ENCODE results near the gene SEMA6C.

The SEMA6C gene

DNA sequence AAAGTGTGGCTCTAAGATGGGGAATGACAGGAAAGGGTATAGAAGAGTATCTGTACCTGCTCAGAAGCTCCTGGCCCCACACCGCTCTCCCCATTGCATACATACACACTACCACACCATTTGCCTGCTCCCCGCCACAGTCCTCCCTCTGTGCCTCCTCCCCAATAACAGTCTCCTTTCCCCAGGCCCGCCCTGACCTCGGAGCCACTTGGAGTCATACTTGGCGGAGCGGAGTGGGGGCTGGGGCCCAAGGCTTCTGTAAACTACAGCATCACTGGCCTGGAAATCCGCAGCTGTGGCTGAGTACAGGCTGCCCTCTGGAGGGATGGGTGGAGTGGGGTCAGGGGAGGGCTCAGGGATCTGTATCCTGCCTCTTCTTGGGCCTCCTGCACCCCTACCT is 8.6 kb downstream of the SEMA6C start:
- Histone ChIP-seq H3K4me3 (no peak overlapping the region), H3K36me3 (ENCODE audit: insufficient read depth, low read length) (no peaks in the 10 kb centered on the region), H3K9ac (ENCODE audit: insufficient read length) (no peak overlapping the region), H3K9me3 (ENCODE audit: low read depth, low read length) (no peaks in the 10 kb centered on the region), H3K27ac (no peak overlapping the region)
- no peak for TF ChIP-seq FOXP2 (optimal IDR thresholded peaks at IDR 0.05; ENCODE audit: control extremely low read depth, extremely low read length, insufficient read depth)
- TF ChIP-seq EZH2 (IDR thresholded peaks at IDR 0.05): no peak
- TF ChIP-seq POLR2AphosphoS5 (IDR thresholded peaks at IDR 0.05; ENCODE audit: borderline replicate concordance, low read depth, low read length): no peak
- DNase-seq (ENCODE audit: low read depth, low spot score): no peak

DNA sequence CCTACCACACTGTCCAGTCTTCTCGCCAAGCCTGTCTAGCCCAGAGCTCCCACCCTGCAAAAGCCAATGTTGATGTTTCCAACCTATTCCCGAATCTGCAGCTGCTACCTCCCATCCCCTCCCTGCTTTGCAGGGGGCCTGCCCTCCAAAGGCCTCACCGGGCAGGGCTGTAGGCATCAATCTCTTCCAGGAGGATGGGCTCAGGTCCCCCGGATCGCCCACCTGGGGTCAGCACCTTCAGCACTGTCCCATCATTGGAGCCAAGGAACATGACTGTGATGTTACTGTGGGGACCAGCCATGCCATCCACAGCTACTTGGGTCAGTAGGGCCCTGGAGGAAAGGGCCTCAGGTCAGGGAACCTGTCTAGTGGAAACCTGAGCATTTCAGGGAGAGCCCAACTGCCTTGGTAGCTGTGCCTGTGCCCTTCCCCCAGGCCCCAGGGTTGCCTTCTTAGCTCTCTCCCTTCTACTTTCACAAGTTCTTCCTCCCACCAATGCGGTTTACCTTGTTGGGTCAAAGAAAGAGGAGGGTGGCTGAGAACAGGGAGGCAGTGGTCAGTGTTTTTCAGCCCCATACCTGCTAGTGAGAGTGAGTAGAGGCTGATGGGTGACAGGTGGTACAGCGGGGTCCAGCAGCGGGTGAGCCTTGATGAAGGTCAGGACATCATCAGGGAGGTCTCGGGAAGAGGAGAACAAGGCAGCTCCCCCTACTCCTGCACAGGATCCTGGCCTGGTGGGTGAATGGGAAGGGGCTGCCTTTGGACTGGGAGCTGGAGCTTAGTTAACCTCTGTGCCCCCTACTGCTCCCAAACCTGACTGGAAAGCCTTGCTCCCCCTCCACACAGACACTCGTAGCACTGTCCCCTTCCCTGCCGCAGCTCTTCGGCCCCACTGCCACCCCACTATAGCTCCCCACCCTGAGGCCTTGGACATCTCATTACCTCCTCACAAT is 10.7 kb downstream of the SEMA6C start:
- TF ChIP-seq EZH2 (IDR thresholded peaks at IDR 0.05) (no peak), FOXP2 (optimal IDR thresholded peaks at IDR 0.05; ENCODE audit: control extremely low read depth, extremely low read length, insufficient read depth) (no peak), POLR2AphosphoS5 (IDR thresholded peaks at IDR 0.05; ENCODE audit: borderline replicate concordance, low read depth, low read length) (no peak)
- no peak for DNase-seq (ENCODE audit: low read depth, low spot score)
- H3K36me3 ChIP-seq (ENCODE audit: insufficient read depth, low read length): no peaks in the 10 kb centered on the region
- no peak overlapping the region for H3K9ac ChIP-seq (ENCODE audit: insufficient read length)
- H3K4me3 ChIP-seq: no peak overlapping the region
- H3K9me3 ChIP-seq (ENCODE audit: low read depth, low read length): no peaks in the 10 kb centered on the region
- no peak overlapping the region for H3K27ac ChIP-seq

DNA sequence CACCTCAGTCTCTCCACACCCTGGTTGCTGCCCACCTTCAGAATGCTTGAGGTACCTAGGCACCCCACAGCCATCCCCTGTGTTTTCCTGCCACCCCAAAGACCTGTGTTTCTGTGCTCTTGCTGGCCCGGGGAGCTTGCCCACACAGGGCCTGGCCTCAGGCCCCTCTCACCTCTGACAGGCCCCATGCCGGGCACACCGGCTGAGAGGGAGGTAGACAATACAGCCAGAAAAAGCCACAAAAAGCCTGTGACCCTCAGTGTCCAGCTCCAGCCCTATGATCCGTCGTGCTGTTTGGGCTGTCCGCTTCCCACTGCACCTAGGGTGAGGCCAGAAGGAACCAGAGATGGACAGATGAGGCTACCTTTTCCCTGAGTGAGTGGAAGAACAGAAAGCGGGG is 11.4 kb downstream of the SEMA6C start:
- Histone ChIP-seq H3K36me3 (ENCODE audit: insufficient read depth, low read length) (no peaks in the 10 kb centered on the region), H3K9ac (ENCODE audit: insufficient read length) (no peak overlapping the region), H3K9me3 (ENCODE audit: low read depth, low read length) (no peaks in the 10 kb centered on the region), H3K4me3 (no peak overlapping the region), H3K27ac (no peak overlapping the region)
- no peak for DNase-seq (ENCODE audit: low read depth, low spot score)
- no peak for TF ChIP-seq POLR2AphosphoS5 (IDR thresholded peaks at IDR 0.05; ENCODE audit: borderline replicate concordance, low read depth, low read length)
- TF ChIP-seq EZH2 (IDR thresholded peaks at IDR 0.05): no peak
- no peak for TF ChIP-seq FOXP2 (optimal IDR thresholded peaks at IDR 0.05; ENCODE audit: control extremely low read depth, extremely low read length, insufficient read depth)

DNA sequence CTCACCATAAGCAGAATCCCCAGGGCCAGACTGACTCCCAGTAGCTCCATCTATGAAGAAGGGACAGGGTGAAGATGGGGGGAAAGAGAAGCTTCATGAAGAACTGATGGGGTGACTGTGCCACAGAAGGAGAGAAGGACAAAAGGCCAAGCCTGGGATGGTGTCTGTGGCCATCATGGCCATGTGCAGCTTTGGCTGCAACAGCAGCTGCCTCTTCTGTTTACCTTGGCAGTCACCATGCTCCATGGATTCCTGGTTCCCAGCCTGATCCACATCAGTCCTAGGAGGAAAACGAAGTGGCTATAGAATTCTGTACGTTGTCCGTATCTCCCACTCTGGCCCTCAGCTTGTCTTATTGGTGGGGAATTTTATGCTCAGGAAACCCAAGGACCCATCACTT is 12.0 kb downstream of the SEMA6C start:
- TF ChIP-seq EZH2 (IDR thresholded peaks at IDR 0.05) (no peak), FOXP2 (optimal IDR thresholded peaks at IDR 0.05; ENCODE audit: control extremely low read depth, extremely low read length, insufficient read depth) (no peak), POLR2AphosphoS5 (IDR thresholded peaks at IDR 0.05; ENCODE audit: borderline replicate concordance, low read depth, low read length) (no peak)

DNA sequence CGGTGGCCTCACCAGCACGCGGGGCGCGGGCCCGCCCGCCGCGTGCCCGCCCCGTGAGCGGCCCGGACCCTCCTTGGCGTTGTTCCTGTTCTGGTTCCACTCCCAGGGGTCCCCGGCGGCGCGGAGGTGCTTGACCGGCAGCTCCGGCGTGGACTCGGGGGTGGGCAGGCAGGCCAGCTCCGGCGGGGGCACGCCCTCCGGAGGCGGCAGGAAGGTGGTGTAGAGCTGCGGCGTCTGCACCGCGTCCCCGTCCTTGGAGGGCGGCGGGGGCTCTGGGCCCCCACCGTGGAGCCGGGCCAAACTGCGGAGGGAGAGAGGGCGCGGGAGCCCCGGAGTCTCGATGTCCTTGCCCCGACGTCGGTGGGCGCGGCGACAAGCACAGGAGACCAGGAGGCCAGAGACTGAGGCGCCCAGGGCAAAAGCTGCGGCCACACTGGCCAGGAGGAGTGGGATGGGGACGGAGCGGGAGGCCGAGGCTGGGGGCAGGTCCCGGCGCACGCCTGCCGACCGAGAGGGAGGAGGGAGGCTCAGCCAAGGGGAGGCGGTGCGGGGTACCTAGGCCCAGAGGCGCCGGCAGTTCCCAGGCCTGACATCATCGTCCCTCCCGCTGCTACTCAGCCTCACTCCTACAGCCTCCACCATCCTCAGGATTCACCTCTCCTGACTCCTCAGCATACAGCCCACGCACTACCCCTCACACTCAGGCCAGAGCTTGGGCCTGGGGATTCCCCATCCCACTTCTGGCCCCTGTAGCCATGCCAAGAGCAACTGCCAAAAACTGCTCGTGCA is 13.2 kb downstream of the SEMA6C start:
- TF ChIP-seq FOXP2 (optimal IDR thresholded peaks at IDR 0.05; ENCODE audit: control extremely low read depth, extremely low read length, insufficient read depth) (no peak), POLR2AphosphoS5 (IDR thresholded peaks at IDR 0.05; ENCODE audit: borderline replicate concordance, low read depth, low read length) (no peak), EZH2 (IDR thresholded peaks at IDR 0.05) (no peak)

More for the DNA sequence above, 12.0 kb downstream of the SEMA6C start:
- H3K4me3 ChIP-seq: no peak overlapping the region
- no peak overlapping the region for H3K27ac ChIP-seq
- no peaks in the 10 kb centered on the region for H3K9me3 ChIP-seq (ENCODE audit: low read depth, low read length)
- H3K9ac ChIP-seq (ENCODE audit: insufficient read length): no peak overlapping the region
- no peaks in the 10 kb centered on the region for H3K36me3 ChIP-seq (ENCODE audit: insufficient read depth, low read length)
- DNase-seq (ENCODE audit: low read depth, low spot score): no peak

DNA sequence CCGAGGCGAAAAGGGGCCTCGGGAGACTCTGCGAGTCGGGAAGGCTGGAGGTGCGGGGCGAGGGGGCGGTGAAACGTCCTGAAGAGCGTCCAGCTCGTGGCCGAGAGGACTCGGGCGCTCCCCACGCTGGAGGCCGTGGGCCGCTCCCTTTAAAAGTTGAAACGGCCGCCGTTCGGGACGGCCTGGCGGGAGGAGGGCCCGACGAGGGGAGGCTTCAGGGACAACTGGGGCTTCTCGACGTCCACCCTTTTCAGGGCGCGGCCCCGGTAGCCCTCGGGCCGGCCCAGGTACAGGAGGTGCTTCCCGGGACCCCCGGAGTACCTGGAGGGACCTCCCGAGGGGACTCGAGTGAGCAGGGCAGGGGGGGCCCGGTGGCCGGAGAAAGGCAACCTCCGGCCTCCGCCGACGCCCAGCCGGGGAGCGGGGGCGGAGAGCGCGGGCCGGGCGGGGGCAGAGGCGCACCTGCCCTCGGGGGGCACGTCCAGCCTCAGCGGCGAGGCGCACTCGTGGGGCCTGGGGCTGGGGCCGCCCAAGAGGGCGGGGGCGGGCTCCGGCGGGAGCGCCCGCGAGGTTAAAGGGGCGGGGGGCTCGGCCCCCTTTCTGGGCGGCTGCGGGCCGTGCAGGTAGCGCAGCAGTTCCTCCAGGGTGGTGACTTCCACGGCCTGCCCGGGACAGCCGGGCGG is 14.0 kb downstream of the SEMA6C start:
- no peak for TF ChIP-seq EZH2 (IDR thresholded peaks at IDR 0.05)
- TF ChIP-seq FOXP2 (optimal IDR thresholded peaks at IDR 0.05; ENCODE audit: control extremely low read depth, extremely low read length, insufficient read depth): no peak
- no peak for TF ChIP-seq POLR2AphosphoS5 (IDR thresholded peaks at IDR 0.05; ENCODE audit: borderline replicate concordance, low read depth, low read length)
- Histone ChIP-seq H3K9me3 (ENCODE audit: low read depth, low read length) (no peaks in the 10 kb centered on the region), H3K36me3 (ENCODE audit: insufficient read depth, low read length) (no peaks in the 10 kb centered on the region), H3K9ac (ENCODE audit: insufficient read length) (no peak overlapping the region), H3K27ac (no peak overlapping the region), H3K4me3 (no peak overlapping the region)
- no peak for DNase-seq (ENCODE audit: low read depth, low spot score)

More for the DNA sequence above, 13.2 kb downstream of the SEMA6C start:
- Histone ChIP-seq H3K4me3 (no peak overlapping the region), H3K9ac (ENCODE audit: insufficient read length) (no peak overlapping the region), H3K9me3 (ENCODE audit: low read depth, low read length) (no peaks in the 10 kb centered on the region), H3K36me3 (ENCODE audit: insufficient read depth, low read length) (no peaks in the 10 kb centered on the region), H3K27ac (no peak overlapping the region)
- DNase-seq (ENCODE audit: low read depth, low spot score): no peak

DNA sequence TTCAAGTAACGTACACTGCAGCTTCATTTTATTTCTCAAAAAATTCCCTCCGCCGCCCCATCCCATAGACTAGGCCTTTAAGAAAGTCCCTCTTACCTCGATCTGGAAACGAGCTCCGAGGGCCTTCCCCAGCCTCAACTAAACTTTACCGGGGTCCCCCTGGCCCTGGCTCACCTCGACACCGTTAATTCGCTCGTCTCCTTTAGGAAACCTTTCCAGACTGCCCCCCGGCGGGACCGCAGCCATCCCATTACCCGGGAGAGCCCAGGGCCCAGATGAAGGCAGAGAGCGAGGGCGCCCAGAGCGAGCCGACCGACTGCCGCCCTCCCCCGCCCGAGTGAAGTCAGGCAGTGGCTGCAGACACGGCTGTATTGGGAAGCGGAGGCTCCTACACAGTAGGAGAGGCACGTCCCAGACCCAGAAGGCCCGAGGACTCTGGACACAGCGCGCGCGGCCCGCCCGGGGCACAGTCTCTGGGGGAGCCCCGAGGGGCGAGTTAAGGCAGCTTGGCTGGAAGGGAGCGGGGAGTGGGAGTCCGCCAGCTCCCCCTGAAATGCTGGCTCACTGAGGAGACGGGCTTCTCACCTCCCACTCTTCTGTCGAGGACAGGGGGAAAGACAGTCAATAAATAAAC is 14.6 kb downstream of the SEMA6C start:
- Histone ChIP-seq H3K4me3 (no peak overlapping the region), H3K9me3 (ENCODE audit: low read depth, low read length) (no peaks in the 10 kb centered on the region), H3K27ac (no peak overlapping the region), H3K36me3 (ENCODE audit: insufficient read depth, low read length) (no peaks in the 10 kb centered on the region), H3K9ac (ENCODE audit: insufficient read length) (no peak overlapping the region)
- DNase-seq (ENCODE audit: low read depth, low spot score): no peak
- no peak for TF ChIP-seq EZH2 (IDR thresholded peaks at IDR 0.05)
- TF ChIP-seq POLR2AphosphoS5 (IDR thresholded peaks at IDR 0.05; ENCODE audit: borderline replicate concordance, low read depth, low read length): no peak
- TF ChIP-seq FOXP2 (optimal IDR thresholded peaks at IDR 0.05; ENCODE audit: control extremely low read depth, extremely low read length, insufficient read depth): no peak
